DMS53 treated with DMSO at 0.1 percent for 48 hours (cell line): ENCODE data around the gene RALGDS.
"Not testable (repeated sequence)": the region's sequence is repeated elsewhere in the genome, so short reads cannot be mapped to it uniquely, and the experiment has no call there.

Source experiments
- DNase-seq: peaks from one replicate; lab custom pipeline; 2025; ENCODE audit not compliant: unreplicated experiment; lab: John Stamatoyannopoulos, UW

RALGDS gene

GRCh38 chr9:133107961-133108793 lies 12.9 kb downstream of the RALGDS start:
- no peak for DNase-seq

- DNase-seq, result no peak
These were observed 13.8 kb downstream of the RALGDS start for GRCh38 chr9:133107245-133107722.

- DNase-seq, result no peak
These were observed 14.4 kb downstream of the RALGDS start for GRCh38 chr9:133106511-133107244.

- DNase-seq, result no peak
These were observed 15.6 kb downstream of the RALGDS start for GRCh38 chr9:133105461-133105770.

GRCh38 chr9:133104718-133105460 lies 16.2 kb downstream of the RALGDS start:
- no peak for DNase-seq

- DNase-seq, result no peak
These were observed 17.0 kb downstream of the RALGDS start for GRCh38 chr9:133103987-133104505.

- no peak for DNase-seq
These were observed 17.7 kb downstream of the RALGDS start for GRCh38 chr9:133103183-133103986.

GRCh38 chr9:133102190-133103021 lies 18.6 kb downstream of the RALGDS start:
- no peak for DNase-seq

GRCh38 chr9:133101356-133102189 lies 19.5 kb downstream of the RALGDS start:
- no peak for DNase-seq

- no peak for DNase-seq
These were observed 20.3 kb downstream of the RALGDS start for GRCh38 chr9:133100506-133101355.

- no peak for DNase-seq
These were observed 21.1 kb downstream of the RALGDS start for GRCh38 chr9:133099726-133100505.

GRCh38 chr9:133098871-133099270 lies 22.2 kb downstream of the RALGDS start:
- no peak for DNase-seq

GRCh38 chr9:133098104-133098754 lies 22.8 kb downstream of the RALGDS start:
- no peak for DNase-seq

- DNase-seq, result no peak
These were observed 26.1 kb downstream of the RALGDS start for GRCh38 chr9:133094842-133095393.

GRCh38 chr9:133094351-133094750 lies 26.7 kb downstream of the RALGDS start:
- DNase-seq, result not testable (repeated sequence)

GRCh38 chr9:133090752-133091385 lies 30.2 kb downstream of the RALGDS start:
- no peak for DNase-seq
